Epidermal melanocyte (primary cell): ENCODE results near the gene KCNQ2.

Experiments used
- DNase-seq: peaks from one replicate; pipeline ENCODE4 v3.0.0; 2011; ENCODE audit warnings: low spot score; ENCODE audit not compliant: insufficient read length

Gene KCNQ2

GRCh38 chr20:63417738-63418120 lies 54.7 kb downstream of the KCNQ2 start:
- DNase-seq = no peak

DNA sequence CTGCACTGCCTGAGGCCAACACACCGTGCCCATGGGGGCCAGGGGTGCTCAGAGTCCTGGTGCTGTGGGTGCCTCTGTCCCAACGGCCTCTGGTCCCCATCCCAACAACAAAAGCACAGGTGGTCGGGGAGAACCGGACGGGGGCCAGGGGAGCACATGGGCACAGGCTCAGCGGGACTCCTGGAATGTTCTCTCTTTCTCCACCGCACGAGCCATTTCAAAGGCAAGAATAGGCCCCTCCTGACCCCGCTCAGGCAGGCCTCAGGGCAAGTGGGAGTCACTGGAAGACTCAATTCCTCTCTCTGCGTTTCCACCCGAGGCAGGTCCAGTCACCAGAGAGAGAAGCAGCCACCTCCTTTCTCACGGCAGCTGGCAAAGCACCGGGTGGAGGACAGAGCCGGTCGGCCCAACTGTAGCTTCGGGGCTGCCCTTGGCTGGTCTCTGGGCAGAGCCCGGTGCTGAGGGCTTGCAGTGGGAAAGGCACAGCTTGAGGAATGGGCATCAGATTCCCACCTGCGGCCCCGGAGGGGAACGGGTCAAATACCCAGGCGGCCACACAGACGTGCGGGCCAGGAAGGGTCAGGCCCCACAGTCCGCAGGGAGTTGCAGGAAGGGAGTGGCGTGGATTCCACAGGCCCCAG lies 55.2 kb downstream of the KCNQ2 start:
- no peak for DNase-seq

DNA sequence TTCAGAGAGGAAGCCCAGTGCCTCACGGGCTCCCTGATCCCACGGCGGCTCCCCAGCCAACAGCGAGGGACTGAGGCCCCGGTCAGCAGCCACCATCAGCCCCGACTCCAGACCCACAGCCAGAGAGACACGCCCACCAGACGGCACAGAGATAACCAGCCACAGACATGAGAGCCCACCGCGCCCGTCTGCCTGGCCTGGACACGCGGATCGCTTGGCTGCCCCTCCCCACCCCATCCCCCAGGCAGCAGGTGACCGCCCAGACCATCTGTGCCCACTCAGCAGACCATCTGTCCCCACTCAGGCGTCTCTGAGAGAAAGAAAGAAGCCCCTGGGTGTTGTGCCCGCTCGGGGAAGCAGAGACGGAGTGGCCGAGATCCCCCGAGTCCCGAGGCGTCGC lies 55.8 kb downstream of the KCNQ2 start:
- DNase-seq = no peak

GRCh38 chr20:63415647-63416391 lies 56.6 kb downstream of the KCNQ2 start:
- no peak for DNase-seq

- no peak for DNase-seq
These were observed 57.6 kb downstream of the KCNQ2 start for GRCh38 chr20:63414720-63415430.

DNA sequence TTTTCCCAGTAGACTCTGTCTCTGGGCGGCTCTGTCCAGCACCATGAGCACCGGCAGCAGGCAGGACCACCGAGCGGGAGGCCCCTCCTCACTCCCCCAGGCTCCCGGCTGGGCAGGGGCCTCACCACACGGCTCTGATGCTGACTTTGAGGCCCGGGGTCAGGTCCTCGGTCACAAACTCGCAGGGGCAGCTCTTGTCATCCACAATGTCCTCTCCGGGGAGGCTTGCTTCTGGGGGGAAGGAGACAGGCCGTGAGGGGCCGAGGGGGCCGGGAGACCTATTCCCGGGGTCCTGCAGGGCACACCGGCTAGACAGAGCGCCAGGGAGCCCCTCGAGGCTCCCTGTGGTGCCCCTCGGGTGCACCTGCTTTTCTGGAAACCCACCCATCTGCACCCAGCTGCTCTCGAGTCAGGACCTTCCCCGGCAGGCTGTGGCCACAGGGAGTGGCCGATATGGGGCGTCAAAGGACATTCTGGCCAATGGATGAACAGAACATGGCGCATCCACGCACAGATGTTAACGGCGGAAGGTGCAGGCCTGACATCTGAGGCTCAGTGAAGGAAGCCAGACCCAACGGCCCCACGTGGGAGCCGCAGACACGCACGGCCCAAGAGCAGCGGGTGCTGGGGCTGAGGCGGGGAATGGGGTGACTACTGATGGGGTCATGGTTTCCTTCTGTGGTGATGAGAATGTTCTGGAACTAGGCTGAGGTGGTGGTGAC lies 58.3 kb downstream of the KCNQ2 start:
- DNase-seq = no peak

GRCh38 chr20:63413323-63413722 lies 59.1 kb downstream of the KCNQ2 start:
- DNase-seq = no peak

- DNase-seq = no peak
These were observed 59.6 kb downstream of the KCNQ2 start for GRCh38 chr20:63412889-63413288.

- no peak for DNase-seq
These were observed 60.4 kb downstream of the KCNQ2 start for GRCh38 chr20:63411898-63412631.

- no peak for DNase-seq
These were observed 61.1 kb downstream of the KCNQ2 start for GRCh38 chr20:63411151-63411897.

GRCh38 chr20:63409834-63410435 lies 62.5 kb downstream of the KCNQ2 start:
- no peak for DNase-seq

DNA sequence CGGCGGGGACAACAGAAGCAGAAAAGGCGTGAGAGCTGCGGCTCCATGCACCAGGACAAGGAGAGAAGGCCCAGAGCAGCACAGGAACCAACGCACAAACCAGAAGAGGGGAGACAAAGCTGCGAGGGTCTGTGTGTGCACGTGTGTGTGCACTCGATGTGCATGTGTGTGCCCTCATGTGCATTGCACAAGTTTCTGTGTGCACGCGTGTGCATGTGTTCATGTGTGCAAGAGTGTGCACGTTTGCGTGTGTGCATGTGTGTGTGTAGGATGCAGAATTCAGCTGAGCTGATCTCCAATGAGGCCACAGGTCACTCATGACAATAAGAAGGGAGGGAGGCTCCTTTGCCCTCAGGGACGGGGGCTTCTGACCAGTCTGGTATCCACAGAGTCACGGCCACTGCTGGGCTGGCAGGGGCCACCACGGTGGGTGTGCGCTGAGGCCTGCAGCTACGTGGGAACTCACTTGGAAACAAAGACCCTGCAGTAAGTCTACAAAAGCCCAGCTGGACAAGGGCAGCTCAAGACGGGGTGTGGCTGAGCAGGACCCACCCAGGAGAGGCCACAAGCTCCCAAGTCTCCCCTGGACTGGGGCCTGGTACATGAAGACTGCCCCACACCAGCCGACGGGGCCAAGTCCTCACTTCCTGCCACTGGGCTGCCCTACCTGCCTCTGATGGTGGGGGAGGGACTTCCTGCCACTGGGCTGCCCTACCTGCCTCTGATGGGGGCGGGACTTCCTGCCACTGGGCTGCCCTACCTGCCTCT lies 63.2 kb downstream of the KCNQ2 start:
- no peak for DNase-seq

DNA sequence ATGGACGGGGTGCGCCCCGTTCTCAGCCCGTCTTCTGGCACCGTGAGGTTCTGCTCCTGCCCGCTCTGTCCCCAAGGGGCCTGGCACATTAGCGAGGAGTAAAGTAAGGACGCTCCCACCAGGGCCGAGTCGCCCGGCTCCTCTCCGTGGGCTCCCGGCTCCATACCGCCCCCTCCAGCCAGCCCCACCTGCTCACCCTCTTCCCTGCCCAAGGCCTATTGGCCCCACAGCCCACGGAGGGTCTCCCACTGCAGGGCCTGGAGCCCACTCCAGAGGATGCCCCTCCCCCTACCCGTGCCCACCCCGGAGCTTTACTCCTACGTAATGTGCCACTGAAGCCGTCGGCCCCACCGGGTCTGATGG lies 63.8 kb downstream of the KCNQ2 start:
- no peak for DNase-seq

DNA sequence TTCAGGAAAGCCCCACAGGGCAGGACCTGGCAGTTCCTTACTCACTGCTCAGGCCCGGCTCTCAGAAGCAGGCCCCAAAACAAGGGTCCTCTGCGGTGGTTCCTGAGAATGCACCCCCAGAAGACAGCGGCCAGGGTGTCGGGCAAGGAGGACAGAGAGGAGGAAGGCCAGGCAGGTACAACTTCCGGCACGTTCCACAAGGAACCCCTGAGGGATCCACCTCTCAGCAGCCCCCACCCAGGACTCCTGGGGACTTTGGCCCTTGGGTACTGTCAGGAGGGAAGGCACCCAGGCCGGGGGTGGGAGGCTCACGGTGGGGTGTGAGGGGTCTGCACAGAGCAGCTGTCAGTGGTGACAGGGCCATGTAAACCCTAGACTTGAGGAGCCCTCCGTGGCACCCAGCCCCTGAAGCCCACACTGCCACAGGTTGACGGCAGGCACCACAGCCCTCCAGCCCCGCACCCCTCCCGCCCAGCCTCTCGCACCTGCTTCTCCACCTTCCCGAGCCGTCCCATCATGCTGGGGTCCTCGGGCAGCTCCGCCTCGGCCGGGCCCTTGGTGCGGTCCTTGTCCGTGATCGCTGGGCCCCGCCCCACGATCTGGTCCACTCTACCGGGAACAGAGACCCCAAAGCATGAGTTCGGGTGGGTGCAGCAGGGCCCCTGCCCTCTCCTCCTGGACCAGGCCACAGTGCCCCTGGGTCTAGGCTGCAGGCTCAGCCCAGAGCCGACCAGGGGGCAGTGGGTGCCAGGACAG lies 64.3 kb downstream of the KCNQ2 start:
- no peak for DNase-seq

DNA sequence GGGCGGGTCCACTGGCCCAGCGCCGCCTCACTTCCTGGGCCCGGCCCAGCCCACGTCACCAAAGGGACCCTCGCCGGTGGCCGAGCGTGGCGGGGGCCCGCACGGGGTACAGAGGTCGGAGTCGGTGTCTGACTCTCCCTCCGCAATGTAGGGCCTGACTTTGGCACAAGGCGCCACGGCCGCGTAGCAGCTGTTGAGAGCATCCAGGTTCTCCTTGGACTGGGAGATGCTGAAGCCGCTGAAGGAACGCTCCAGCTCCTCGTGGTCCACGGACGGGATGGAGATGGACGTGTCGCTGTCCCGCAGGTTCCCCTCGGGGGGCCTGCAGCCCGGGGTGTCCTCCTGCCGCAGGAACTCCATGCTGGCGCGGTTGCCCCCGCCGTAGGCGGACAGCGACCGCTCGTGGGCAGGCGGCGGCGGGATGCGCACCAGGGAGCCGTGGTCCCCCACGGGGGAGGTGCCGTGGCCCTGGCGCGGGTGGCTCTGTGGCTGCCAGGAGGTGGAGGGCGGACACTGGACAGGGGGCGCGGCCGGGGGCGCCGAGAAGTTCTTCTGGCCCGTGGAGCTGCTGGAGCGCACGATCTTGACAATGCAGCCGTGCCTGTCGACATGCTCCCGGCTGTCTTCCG lies 65.7 kb downstream of the KCNQ2 start:
- DNase-seq = no peak

DNA sequence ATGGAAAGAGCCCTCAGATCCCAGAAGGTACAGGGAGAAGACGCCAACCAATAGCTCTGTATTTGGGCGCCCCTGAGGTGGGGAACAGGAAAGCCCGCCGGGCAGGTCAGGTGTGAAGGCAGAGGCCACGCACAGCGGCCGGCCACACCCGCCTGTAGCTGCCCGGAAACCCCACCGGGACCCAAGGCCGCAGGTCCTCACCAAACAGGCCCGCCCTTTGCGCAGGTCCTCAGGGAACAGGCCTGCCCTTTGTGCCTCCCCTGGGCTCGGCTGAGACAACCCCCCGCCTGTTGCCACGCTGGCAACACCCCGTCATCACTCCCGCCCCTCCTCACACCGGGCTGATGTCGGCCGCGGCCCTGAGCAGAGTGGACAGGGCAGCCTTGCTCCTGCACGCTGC lies 66.4 kb downstream of the KCNQ2 start:
- no peak for DNase-seq

DNA sequence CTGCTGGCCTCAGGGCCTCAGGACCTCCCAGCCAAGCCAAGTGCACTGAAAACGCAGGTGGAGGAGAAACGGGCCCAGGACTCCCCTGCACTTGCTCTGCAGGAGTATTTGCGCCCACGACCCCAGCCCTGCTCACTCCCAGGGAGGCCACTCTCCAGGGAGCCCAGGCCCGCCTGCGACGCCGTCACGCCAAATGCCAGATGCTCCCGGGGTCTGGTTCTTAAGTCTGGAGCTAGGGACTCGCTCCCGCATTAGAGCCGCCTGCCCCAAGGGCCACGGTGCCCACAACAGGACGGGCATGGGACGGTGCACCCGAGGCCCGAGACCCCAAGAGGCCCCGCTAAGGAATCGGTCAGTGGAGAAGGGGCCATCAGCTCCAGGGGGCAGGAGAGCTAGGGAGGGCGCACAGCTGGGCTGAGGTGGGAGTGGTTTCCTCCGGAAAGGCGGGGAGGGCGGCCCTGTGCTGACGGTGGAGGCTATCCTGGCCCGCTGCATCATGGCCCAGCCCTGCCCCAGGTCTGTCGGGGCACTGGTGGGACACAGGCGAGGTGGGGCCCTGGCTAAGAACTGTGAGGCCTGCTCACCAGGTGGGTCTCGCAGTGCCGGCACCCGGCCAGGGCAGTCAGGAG lies 67.2 kb downstream of the KCNQ2 start:
- DNase-seq = no peak
